Inflammatory macrophage treated with lipopolysaccharide for 4 hours (primary cell): ENCODE data around the gene UGT1A6.
"Not testable (repeated sequence)": the region's sequence is repeated elsewhere in the genome, so short reads cannot be mapped to it uniquely, and the experiment has no call there.

Source experiments
- DNase-seq: peaks from one replicate; pipeline ENCODE4 v3.0.0-alpha.2; 2020

The UGT1A6 gene

GRCh38 chr2:233688341-233688740 lies 4.3 kb upstream of the UGT1A6 start:
- no peak for DNase-seq

GRCh38 chr2:233689031-233689430 lies 3.7 kb upstream of the UGT1A6 start:
- DNase-seq = no peak

GRCh38 chr2:233689501-233689900 lies 3.2 kb upstream of the UGT1A6 start:
- no peak for DNase-seq

- DNase-seq = no peak
Observed at GRCh38 chr2:233690444-233690843, 2.2 kb upstream of the UGT1A6 start.

- DNase-seq = no peak
Observed at GRCh38 chr2:233691443-233692433, 952 bp upstream of the UGT1A6 start.

- no peak for DNase-seq
Observed at GRCh38 chr2:233693963-233694362, 1.3 kb downstream of the UGT1A6 start.

- no peak for DNase-seq
Observed at GRCh38 chr2:233698740-233699139, 6.0 kb downstream of the UGT1A6 start.

- DNase-seq = no peak
Observed at GRCh38 chr2:233699424-233700027, 6.8 kb downstream of the UGT1A6 start.

GRCh38 chr2:233700028-233700635 lies 7.4 kb downstream of the UGT1A6 start:
- DNase-seq = no peak

GRCh38 chr2:233700842-233701241 lies 8.2 kb downstream of the UGT1A6 start:
- DNase-seq = not testable (repeated sequence)

- DNase-seq = no peak
Observed at GRCh38 chr2:233702238-233702637, 9.5 kb downstream of the UGT1A6 start.

- no peak for DNase-seq
Observed at GRCh38 chr2:233705911-233706506, 13.3 kb downstream of the UGT1A6 start.

- no peak for DNase-seq
Observed at GRCh38 chr2:233706720-233707119, 14.0 kb downstream of the UGT1A6 start.

GRCh38 chr2:233707940-233708644 lies 15.4 kb downstream of the UGT1A6 start:
- DNase-seq = no peak

- DNase-seq = no peak
Observed at GRCh38 chr2:233708942-233709341, 16.3 kb downstream of the UGT1A6 start.

- peak; percentile 45 for DNase-seq
Observed at GRCh38 chr2:233711312-233712008, 18.8 kb downstream of the UGT1A6 start.

- DNase-seq = no peak
Observed at GRCh38 chr2:233712611-233713261, 20.0 kb downstream of the UGT1A6 start, which contains the start of gene UGT1A5. TSS of gene UGT1A5 (plus strand) at chr2:233712907. CDS start at chr2:233712992, 85 bp downstream.

GRCh38 chr2:233713262-233713615 lies 20.5 kb downstream of the UGT1A6 start:
- no peak for DNase-seq

- DNase-seq = no peak
Observed at GRCh38 chr2:233714121-233714520, 21.4 kb downstream of the UGT1A6 start.

- DNase-seq = no peak
Observed at GRCh38 chr2:233718552-233718951, 25.9 kb downstream of the UGT1A6 start, which contains the start of gene UGT1A4. TSS of gene UGT1A4 (plus strand) at chr2:233718736. CDS start at chr2:233718821, 85 bp downstream.

- DNase-seq = no peak
Observed at GRCh38 chr2:233728723-233729301, 36.1 kb downstream of the UGT1A6 start, which contains the start of gene UGT1A3. TSS of gene UGT1A3 (plus strand) at chr2:233729042. CDS start at chr2:233729127, 85 bp downstream.
